NCI-H2227 (cell line): ENCODE results near the gene RAP1GAP2.
"Not testable (repeated sequence)": the region's sequence is repeated elsewhere in the genome, so short reads cannot be mapped to it uniquely, and the experiment has no call there.

Experiments used
- DNase-seq: peaks from one replicate; lab custom pipeline; 2025; ENCODE audit not compliant: unreplicated experiment; lab: John Stamatoyannopoulos, UW

The RAP1GAP2 gene

GRCh38 chr17:2990396-2990795 lies 194.2 kb downstream of the RAP1GAP2 start:
- DNase-seq, result no peak

GRCh38 chr17:2991396-2992180 lies 195.3 kb downstream of the RAP1GAP2 start:
- not testable (repeated sequence) for DNase-seq

GRCh38 chr17:2994441-2994840 lies 198.2 kb downstream of the RAP1GAP2 start:
- DNase-seq, result no peak

- no peak for DNase-seq
These were observed 199.1 kb downstream of the RAP1GAP2 start for GRCh38 chr17:2995377-2995776.

GRCh38 chr17:2995886-2996809 lies 199.9 kb downstream of the RAP1GAP2 start:
- DNase-seq, result no peak

- DNase-seq, result no peak
These were observed 200.8 kb downstream of the RAP1GAP2 start for GRCh38 chr17:2996810-2997670.

- DNase-seq, result not testable (repeated sequence)
These were observed 202.2 kb downstream of the RAP1GAP2 start for GRCh38 chr17:2998469-2998901.

GRCh38 chr17:3002538-3003295 lies 206.5 kb downstream of the RAP1GAP2 start:
- no peak for DNase-seq

- DNase-seq, result no peak
These were observed 207.3 kb downstream of the RAP1GAP2 start for GRCh38 chr17:3003296-3004149.

- DNase-seq, result peak; percentile 96
These were observed 208.0 kb downstream of the RAP1GAP2 start for GRCh38 chr17:3004150-3004801.

- no peak for DNase-seq
These were observed 208.7 kb downstream of the RAP1GAP2 start for GRCh38 chr17:3004925-3005324.

GRCh38 chr17:3005696-3006095 lies 209.5 kb downstream of the RAP1GAP2 start:
- no peak for DNase-seq

GRCh38 chr17:3006801-3007200 lies 210.6 kb downstream of the RAP1GAP2 start:
- DNase-seq, result no peak

- DNase-seq, result no peak
These were observed 211.4 kb downstream of the RAP1GAP2 start for GRCh38 chr17:3007651-3008121.

- no peak for DNase-seq
These were observed 212.4 kb downstream of the RAP1GAP2 start for GRCh38 chr17:3008336-3009288.

- DNase-seq, result no peak
These were observed 213.2 kb downstream of the RAP1GAP2 start for GRCh38 chr17:3009411-3009920.

- DNase-seq, result no peak
These were observed 215.7 kb downstream of the RAP1GAP2 start for GRCh38 chr17:3011891-3012290.
